SK-N-SH (cell line): ENCODE data around the gene ATP6V1G1. TPM values are rescaled to one million over a fixed set of nuclear protein-coding genes. Genes with fewer than 3 reads are reported as not detected.

Experiments
- CTCF ChIA-PET: fragments of 300-600, 350-600 bp; formaldehyde crosslinking; extraction: SDS; loops from one replicate; lab custom pipeline; 2021; lab: Yijun Ruan, JAX
- POLR2A ChIA-PET: fragments of 350-600 bp; sonication (Branson Sonifier 250); formaldehyde crosslinking; extraction: SDS; loops from one replicate; lab custom pipeline; 2020; ENCODE audit warnings: antibody characterized with exemption, inconsistent platforms; lab: Yijun Ruan, JAX
- DNase-seq: peaks from one replicate; pipeline ENCODE4 v3.0.0; 2012
- H2AFZ ChIP-seq: fragments of 200-600 bp; sonication (generic); 2 replicates; pipeline ENCODE4 v1.8.1; 2016; ENCODE audit warnings: antibody characterized with exemption, mild to moderate bottlenecking, low read depth
- H3F3A ChIP-seq: fragments of 200-600 bp; sonication (generic); replicated peaks from 2 replicates; pipeline ENCODE3; 2016; ENCODE audit warnings: antibody characterized with exemption, mild to moderate bottlenecking; ENCODE audit not compliant: insufficient read depth
- H3K27ac ChIP-seq, 2 experiments: fragments of 200-500 bp in 1 of 2; fragments of 200-600 bp in 1 of 2; sonication (Bioruptor generic) in 1 of 2; sonication (generic), shearing (Covaris generic) in 1 of 2; 2 replicates each; pipeline versions ENCODE4 v1.5.1 to v1.6.1; 2014 to 2016; ENCODE audit warnings: low read depth in 2 of 2, inconsistent platforms in 1 of 2, low read length in 1 of 2, mild to moderate bottlenecking in 1 of 2, mixed read lengths in 1 of 2
- H3K27me3 ChIP-seq: fragments of 200-600 bp; sonication (generic), shearing (Covaris generic); 2 replicates; pipeline ENCODE4 v1.6.1; 2016; ENCODE audit warnings: mixed run types; ENCODE audit not compliant: insufficient read depth
- H3K36me3 ChIP-seq, 2 experiments: fragments of 200-500 bp in 1 of 2; fragments of 200-600 bp in 1 of 2; sonication (Bioruptor generic) in 1 of 2; sonication (generic) in 1 of 2; replicated peaks in 1 of 2; 2 replicates each; pipeline versions ENCODE3 to v1.5.1; 2014 to 2016; ENCODE audit warnings: low read length in 1 of 2, mild to moderate bottlenecking in 1 of 2; ENCODE audit not compliant: insufficient read depth in 2 of 2, control insufficient read depth in 1 of 2
- H3K4me1 ChIP-seq, 2 experiments: fragments of 200-500 bp in 1 of 2; fragments of 200-600 bp in 1 of 2; sonication (Bioruptor generic) in 1 of 2; sonication (generic), shearing (Covaris generic) in 1 of 2; 2 replicates each; pipeline versions ENCODE4 v1.5.1 to v1.6.1; 2014 to 2016; ENCODE audit warnings: low read depth in 1 of 2, low read length in 1 of 2, mixed run types in 1 of 2; ENCODE audit not compliant: insufficient read depth in 2 of 2, control insufficient read depth in 1 of 2
- H3K4me2 ChIP-seq: fragments of 200-600 bp; sonication (generic), shearing (Covaris generic); 2 replicates; pipeline ENCODE4 v1.6.1; 2017; ENCODE audit warnings: mixed run types
- H3K4me3 ChIP-seq, 2 experiments: fragments of 200-500 bp in 1 of 2; fragments of 200-600 bp in 1 of 2; sonication (Bioruptor generic) in 1 of 2; sonication (generic), shearing (Covaris generic) in 1 of 2; 2 replicates each; pipeline versions ENCODE4 v1.5.1 to v1.8.1; 2014 to 2016; ENCODE audit warnings: low read depth in 2 of 2, inconsistent platforms in 1 of 2, low read length in 1 of 2, mild to moderate bottlenecking in 1 of 2, mixed read lengths in 1 of 2, moderate library complexity in 1 of 2
- H3K79me2 ChIP-seq: fragments of 200-600 bp; sonication (generic); 2 replicates; pipeline ENCODE4 v1.8.1; 2017; ENCODE audit warnings: mild to moderate bottlenecking; ENCODE audit not compliant: insufficient read depth
- H3K9ac ChIP-seq: fragments of 200-600 bp; sonication (generic); 2 replicates; pipeline ENCODE4 v1.6.1; 2017; ENCODE audit warnings: mixed run types
- H3K9me2 ChIP-seq: fragments of 200-600 bp; sonication (generic); 2 replicates; pipeline ENCODE4 v1.6.1; 2017; ENCODE audit warnings: mixed run types
- H3K9me3 ChIP-seq: fragments of 200-600 bp; sonication (generic); 2 replicates; pipeline ENCODE4 v1.6.1; 2017; ENCODE audit warnings: mixed run types, mild to moderate bottlenecking, moderate library complexity
- H4K20me1 ChIP-seq: fragments of 200-600 bp; sonication (generic); 2 replicates; pipeline ENCODE4 v1.6.1; 2017; ENCODE audit warnings: mild to moderate bottlenecking, mixed run types; ENCODE audit not compliant: insufficient read depth
- CHD2 ChIP-seq: fragments of 150-350 bp; IDR thresholded peaks from 2 replicates; pipeline ENCODE4 v1.6.1; 2018; ENCODE audit warnings: low read length; ENCODE audit not compliant: partially characterized antibody
- CTCF ChIP-seq: fragments of 200-600 bp; sonication (generic); IDR thresholded peaks from 2 replicates; pipeline ENCODE4 v1.6.1; 2017; ENCODE audit warnings: antibody characterized with exemption, mild to moderate bottlenecking, moderate library complexity
- EP300 ChIP-seq, 2 experiments: IDR thresholded peaks; 2 replicates each; pipeline versions ENCODE4 v1.4.0 to v1.6.1; 2012; ENCODE audit warnings: borderline replicate concordance in 1 of 2, low read depth in 1 of 2, low read length in 1 of 2
- FOSL2 ChIP-seq: IDR thresholded peaks from 2 replicates; pipeline ENCODE4 v1.4.0; 2012; ENCODE audit warnings: low read depth, mild to moderate bottlenecking, moderate library complexity, borderline replicate concordance
- FOXJ3 ChIP-seq: sonication (generic); formaldehyde crosslinking; IDR thresholded peaks from 2 replicates; pipeline ENCODE4 v1.5.1; 2020; ENCODE audit warnings: mild to moderate bottlenecking, missing genetic modification reagents
- FOXM1 ChIP-seq: IDR thresholded peaks from 2 replicates; pipeline ENCODE4 v1.4.0; 2012; ENCODE audit warnings: low read depth, mild to moderate bottlenecking
- JUND ChIP-seq: IDR thresholded peaks from 2 replicates; pipeline ENCODE4 v1.4.0; 2012
- MEF2A ChIP-seq: IDR thresholded peaks from 2 replicates; pipeline ENCODE4 v1.4.0; 2012; ENCODE audit warnings: low read depth, borderline replicate concordance
- MXI1 ChIP-seq: IDR thresholded peaks from 2 replicates; pipeline ENCODE4 v1.6.1; 2012; ENCODE audit warnings: mild to moderate bottlenecking, low read depth, low read length, improper control_type of control experiment
- NFIC ChIP-seq: IDR thresholded peaks from 2 replicates; pipeline ENCODE4 v1.4.0; 2012; ENCODE audit warnings: borderline replicate concordance
- NRF1 ChIP-seq: IDR thresholded peaks from 2 replicates; pipeline ENCODE4 v1.6.1; 2012; ENCODE audit warnings: low read depth, mild to moderate bottlenecking, low read length
- POLR2AphosphoS5 ChIP-seq: IDR thresholded peaks from 2 replicates; pipeline ENCODE4 v1.6.1; 2012; ENCODE audit warnings: low read depth, low read length
- RAD21 ChIP-seq: IDR thresholded peaks from 2 replicates; pipeline ENCODE4 v1.6.1; 2012; ENCODE audit warnings: mild to moderate bottlenecking, low read length
- SIN3A ChIP-seq: IDR thresholded peaks from 2 replicates; pipeline ENCODE4 v1.6.1; 2012; ENCODE audit warnings: low read depth, mild to moderate bottlenecking, low read length, moderate library complexity, borderline replicate concordance
- SMC3 ChIP-seq: IDR thresholded peaks from 2 replicates; pipeline ENCODE4 v1.6.1; 2012; ENCODE audit warnings: low read depth, low read length, improper control_type of control experiment
- TAF1 ChIP-seq: IDR thresholded peaks from 2 replicates; pipeline ENCODE4 v1.6.1; 2012; ENCODE audit warnings: low read depth, mild to moderate bottlenecking, low read length, moderate library complexity, borderline replicate concordance
- TCF12 ChIP-seq: IDR thresholded peaks from 2 replicates; pipeline ENCODE4 v1.4.0; 2012
- YY1 ChIP-seq: IDR thresholded peaks from 2 replicates; pipeline ENCODE4 v1.4.0; 2012; ENCODE audit warnings: low read depth, mild to moderate bottlenecking
- WGBS: methylation state at CpG from one replicate; pipeline ENCODE4 v1.1.6; 2017; ENCODE audit warnings: low lambda C conversion rate; 5-methylcytosine and 5-hydroxymethylcytosine counted together
- polyA plus RNA-seq, 3 experiments: library from polyadenylated mRNA; depleted of rRNA; stranded (reverse); fragments of >200 nt; gene quantifications; 2 replicates each; pipeline ENCODE4 v1.2.3, GENCODE V29; 2012
- TF ChIP-seq, protein P1 (sequence below): fragments of 150-350 bp; IDR thresholded peaks from 2 replicates; pipeline ENCODE4 v1.6.1; 2017; ENCODE audit warnings: antibody characterized with exemption, low read length, low read depth, borderline replicate concordance
- TF ChIP-seq, protein P2 (sequence below): IDR thresholded peaks from 2 replicates; pipeline ENCODE4 v1.4.0; 2012; ENCODE audit warnings: low read depth, borderline replicate concordance
- TF ChIP-seq, protein P3 (sequence below): IDR thresholded peaks from 2 replicates; pipeline ENCODE4; 2012
- TF ChIP-seq, protein P4 (sequence below): IDR thresholded peaks from 2 replicates; pipeline ENCODE4 v1.4.0; 2012; ENCODE audit warnings: low read depth

ATP6V1G1 gene
- polyA plus RNA-seq, 1 of the 3 experiments (the other 2 are of a cell fraction), result 119 TPM

GRCh38 chr9:114621561-114621960, 34.0 kb downstream of the ATP6V1G1 start:
- Histone ChIP-seq H3K27ac (peak overlapping the region in 1 of 2 experiments; percentile 53; a peak in 2 of 4 replicates), H3K9ac (no peak overlapping the region), H3K9me2 (no peaks in the 10 kb centered on the region), H3K27me3 (no peaks in the 10 kb centered on the region), H3F3A (peaks cover 7% of the 10 kb centered on the region), H3K79me2 (no peaks in the 10 kb centered on the region), H3K4me2 (peak overlapping the region; percentile 42; the same call in 1 of the 2 replicates), H3K9me3 (no peaks in the 10 kb centered on the region), H3K4me1 (peaks cover 0 to 9% of the 10 kb centered on the region in 2 experiments; a peak in 1 of 4 replicates)
- CTCF ChIA-PET, result interaction anchor here (1.0 to 1.3 kb wide), 2 partner anchors 15 to 40 kb away, joined by 3 read pairs; no protein-coding TSS in a partner anchor
- TF ChIP-seq EP300 (IDR thresholded peaks at IDR 0.05; ENCODE audit: borderline replicate concordance in 1 of 2, low read depth in 1 of 2, low read length in 1 of 2) (no peak), NFIC (no peak), CHD2 (no peak), POLR2AphosphoS5 (no peak), SMC3 (no peak), FOXM1 (no peak), TCF12 (no peak), SIN3A (no peak)
- TF ChIP-seq, protein P1, sequence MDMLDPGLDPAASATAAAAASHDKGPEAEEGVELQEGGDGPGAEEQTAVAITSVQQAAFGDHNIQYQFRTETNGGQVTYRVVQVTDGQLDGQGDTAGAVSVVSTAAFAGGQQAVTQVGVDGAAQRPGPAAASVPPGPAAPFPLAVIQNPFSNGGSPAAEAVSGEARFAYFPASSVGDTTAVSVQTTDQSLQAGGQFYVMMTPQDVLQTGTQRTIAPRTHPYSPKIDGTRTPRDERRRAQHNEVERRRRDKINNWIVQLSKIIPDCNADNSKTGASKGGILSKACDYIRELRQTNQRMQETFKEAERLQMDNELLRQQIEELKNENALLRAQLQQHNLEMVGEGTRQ, result no peak
- TF ChIP-seq, protein P2, sequence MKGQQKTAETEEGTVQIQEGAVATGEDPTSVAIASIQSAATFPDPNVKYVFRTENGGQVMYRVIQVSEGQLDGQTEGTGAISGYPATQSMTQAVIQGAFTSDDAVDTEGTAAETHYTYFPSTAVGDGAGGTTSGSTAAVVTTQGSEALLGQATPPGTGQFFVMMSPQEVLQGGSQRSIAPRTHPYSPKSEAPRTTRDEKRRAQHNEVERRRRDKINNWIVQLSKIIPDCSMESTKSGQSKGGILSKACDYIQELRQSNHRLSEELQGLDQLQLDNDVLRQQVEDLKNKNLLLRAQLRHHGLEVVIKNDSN, result no peak
- TF ChIP-seq, all 33 proteins: peak for 0
- no peak overlapping the region for H3K4me3 ChIP-seq
- no peaks in the 10 kb centered on the region for H4K20me1 ChIP-seq
- WGBS, result 88% methylated on average over 7 of the region's 7 CpGs
- H2AFZ ChIP-seq, result no peak overlapping the region
- no peaks in the 10 kb centered on the region for H3K36me3 ChIP-seq
- POLR2A ChIA-PET, result no interaction called here
- DNase-seq, result no peak

- Histone ChIP-seq H3K27me3 (no peaks in the 10 kb centered on the region), H3F3A (peaks cover 7% of the 10 kb centered on the region), H3K9me3 (no peaks in the 10 kb centered on the region), H4K20me1 (no peaks in the 10 kb centered on the region), H3K27ac (peak overlapping the region in 1 of 2 experiments; percentile 53; a peak in 2 of 4 replicates), H2AFZ (no peak overlapping the region), H3K4me2 (peak overlapping the region; percentile 42; the same call in 1 of the 2 replicates), H3K79me2 (no peaks in the 10 kb centered on the region), H3K9me2 (no peaks in the 10 kb centered on the region), H3K4me3 (no peak overlapping the region), H3K36me3 (no peaks in the 10 kb centered on the region), H3K9ac (no peak overlapping the region), H3K4me1 (peaks cover 0 to 9% of the 10 kb centered on the region in 2 experiments; a peak in 1 of 4 replicates)
- CTCF ChIA-PET, result interaction anchor here (1.0 to 1.5 kb wide), 3 partner anchors 14 to 40 kb away, joined by 3 to 4 read pairs (median 3); no protein-coding TSS in a partner anchor
- no peak for DNase-seq
- 72% methylated on average over 2 of the region's 2 CpGs for WGBS
- POLR2A ChIA-PET, result no interaction called here
- TF ChIP-seq NRF1 (no peak), MXI1 (no peak), JUND (peak; percentile 46; the same call in 1 of the 2 replicates), NFIC (peak; percentile 59), TAF1 (no peak), RAD21 (no peak), TCF12 (peak; percentile 52), CTCF (no peak), FOSL2 (peak; percentile 67; the same call in 1 of the 2 replicates), MEF2A (no peak), FOXJ3 (CRISPR knock-in tag) (no peak), YY1 (no peak)
- TF ChIP-seq, protein P3, sequence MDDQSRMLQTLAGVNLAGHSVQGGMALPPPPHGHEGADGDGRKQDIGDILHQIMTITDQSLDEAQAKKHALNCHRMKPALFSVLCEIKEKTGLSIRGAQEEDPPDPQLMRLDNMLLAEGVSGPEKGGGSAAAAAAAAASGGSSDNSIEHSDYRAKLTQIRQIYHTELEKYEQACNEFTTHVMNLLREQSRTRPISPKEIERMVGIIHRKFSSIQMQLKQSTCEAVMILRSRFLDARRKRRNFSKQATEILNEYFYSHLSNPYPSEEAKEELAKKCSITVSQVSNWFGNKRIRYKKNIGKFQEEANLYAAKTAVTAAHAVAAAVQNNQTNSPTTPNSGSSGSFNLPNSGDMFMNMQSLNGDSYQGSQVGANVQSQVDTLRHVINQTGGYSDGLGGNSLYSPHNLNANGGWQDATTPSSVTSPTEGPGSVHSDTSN, result peak; percentile 17; the same call in 1 of the 2 replicates
- TF ChIP-seq, protein P2, result no peak
- TF ChIP-seq, protein P4, sequence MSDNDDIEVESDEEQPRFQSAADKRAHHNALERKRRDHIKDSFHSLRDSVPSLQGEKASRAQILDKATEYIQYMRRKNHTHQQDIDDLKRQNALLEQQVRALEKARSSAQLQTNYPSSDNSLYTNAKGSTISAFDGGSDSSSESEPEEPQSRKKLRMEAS, result no peak
Measured at GRCh38 chr9:114621975-114622609, 34.5 kb downstream of the ATP6V1G1 start.
